NCI-H1417 (cell line): ENCODE results near the gene ALDH3B1.

Experiments
- DNase-seq, 3 experiments: peaks; one replicate each; lab custom pipeline; 2025; lab: John Stamatoyannopoulos, UW

ALDH3B1 gene

DNA sequence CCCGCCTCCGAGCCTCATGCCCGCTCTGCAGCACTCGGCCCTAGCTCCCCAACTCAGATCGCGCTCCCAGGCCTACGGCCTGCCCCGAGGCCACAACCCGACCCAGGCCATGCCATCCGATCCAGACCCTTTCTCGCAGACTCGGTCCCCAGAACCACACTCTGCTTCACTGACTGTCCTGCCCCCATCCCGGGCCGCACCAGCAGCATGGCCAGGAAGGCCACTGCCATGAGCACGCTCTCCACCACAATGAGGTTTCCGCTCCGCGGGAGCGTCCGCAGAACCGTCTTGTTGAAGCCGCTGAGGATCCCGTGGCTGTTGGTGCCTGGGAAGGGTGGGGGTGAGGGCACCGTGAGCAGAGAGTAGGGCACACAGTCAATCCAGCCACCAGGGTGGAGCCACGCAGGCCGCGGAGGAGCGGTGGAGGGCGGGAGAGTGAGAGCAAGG lies 12.6 kb upstream of the ALDH3B1 start:
- DNase-seq: no peak

DNA sequence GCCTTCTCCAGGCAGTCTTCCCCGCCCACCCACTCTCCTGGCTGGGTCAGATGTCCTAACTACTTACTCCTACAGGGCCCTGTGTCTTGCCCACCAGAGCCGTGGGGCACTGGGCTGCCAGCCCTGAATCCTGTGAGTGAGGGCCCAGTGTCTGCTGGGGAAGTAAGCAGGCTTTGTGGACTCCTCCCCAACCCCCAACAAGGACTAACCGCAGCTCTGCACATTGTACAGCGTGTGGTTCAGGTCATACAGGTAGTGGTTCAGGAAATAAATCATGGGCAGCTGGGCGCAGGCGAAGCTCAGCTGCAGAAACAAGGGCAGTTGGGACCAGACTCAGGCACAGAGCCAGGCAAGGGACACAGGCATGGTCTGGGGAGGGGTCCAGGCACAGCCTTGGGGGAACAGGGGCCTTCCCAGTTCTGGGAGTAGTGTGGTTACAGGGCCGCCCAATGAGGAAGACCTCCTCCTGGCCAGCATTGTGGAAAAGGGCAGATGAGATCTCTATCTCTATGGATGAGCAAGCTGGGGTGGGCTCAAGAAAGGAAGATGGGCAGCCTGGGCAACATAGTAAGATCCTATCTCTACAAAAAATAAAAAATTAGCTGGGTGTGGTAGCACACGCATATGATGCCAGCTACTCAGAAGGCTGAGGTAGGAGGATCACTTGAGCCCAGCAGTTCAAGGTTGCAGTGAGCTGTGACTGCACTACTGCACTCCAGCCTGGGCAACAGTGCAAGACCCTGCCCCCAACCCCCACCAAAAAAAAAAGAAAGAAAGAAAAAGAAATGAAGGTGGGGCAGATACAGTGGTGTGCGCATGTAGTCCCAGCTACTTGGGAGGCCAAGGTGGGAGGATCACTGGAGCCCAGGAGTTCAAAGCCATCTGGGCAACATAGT lies 11.7 kb upstream of the ALDH3B1 start:
- no peak for DNase-seq

DNA sequence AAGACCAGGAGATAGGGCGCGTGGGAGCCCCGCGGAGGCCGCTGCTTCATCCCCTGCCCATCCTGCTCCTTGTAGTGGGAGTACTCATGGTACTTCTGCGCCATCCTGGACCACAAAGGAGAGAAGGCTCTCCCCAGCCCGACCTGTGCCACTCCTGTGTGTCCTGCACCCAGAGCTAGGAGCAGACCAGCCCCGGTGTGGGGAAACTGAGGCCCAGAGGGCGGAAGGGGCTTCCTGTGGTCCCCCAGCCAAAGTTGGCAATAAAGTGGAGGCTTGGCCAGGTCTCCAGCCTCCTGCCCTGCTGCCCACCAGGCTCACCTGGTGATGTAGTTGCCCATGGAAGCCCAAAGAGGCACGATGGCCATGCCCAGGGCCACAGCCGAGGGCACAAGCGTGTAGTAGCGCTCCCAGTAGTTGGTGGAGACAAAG lies 10.9 kb upstream of the ALDH3B1 start:
- no peak for DNase-seq

DNA sequence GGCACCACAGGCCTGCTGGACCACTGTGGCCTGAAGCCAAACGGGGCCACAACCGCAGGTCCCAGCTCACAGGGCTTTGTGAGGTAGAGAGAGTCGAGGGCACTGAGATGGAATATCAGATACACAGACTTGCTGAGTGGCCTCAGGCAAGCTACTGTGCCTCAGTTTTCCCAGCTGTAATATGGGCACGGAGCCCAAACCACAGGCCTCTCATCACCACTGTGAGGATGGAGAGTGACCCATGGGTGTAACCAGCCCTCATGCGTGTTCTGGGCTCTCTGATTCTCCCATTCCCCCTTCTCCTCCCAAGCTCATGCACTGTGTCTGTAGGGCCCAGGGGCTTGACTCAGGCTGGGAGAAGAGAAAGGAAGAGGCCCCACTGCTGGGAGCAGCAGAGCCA lies 10.4 kb upstream of the ALDH3B1 start:
- DNase-seq: no peak

DNA sequence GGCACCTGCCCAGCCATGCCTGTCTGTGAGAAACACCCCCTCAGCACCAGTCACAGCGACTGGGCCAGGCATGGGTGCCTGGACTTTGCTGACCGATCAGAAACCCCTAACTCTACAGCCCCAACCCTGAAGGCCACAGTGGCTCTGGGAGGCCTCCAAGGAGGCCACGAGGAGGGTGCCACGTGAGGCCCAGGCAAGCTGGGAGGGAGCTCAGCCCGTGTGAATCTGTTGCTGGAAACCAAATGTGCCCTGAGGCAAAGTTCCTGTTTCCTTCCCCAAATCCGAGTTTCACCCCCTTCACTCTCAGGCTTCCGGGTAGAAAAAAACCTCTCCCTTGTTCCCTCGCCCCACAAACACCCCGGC lies 7.6 kb upstream of the ALDH3B1 start:
- peak in 1 of 3 experiments; percentile 46 for DNase-seq

DNA sequence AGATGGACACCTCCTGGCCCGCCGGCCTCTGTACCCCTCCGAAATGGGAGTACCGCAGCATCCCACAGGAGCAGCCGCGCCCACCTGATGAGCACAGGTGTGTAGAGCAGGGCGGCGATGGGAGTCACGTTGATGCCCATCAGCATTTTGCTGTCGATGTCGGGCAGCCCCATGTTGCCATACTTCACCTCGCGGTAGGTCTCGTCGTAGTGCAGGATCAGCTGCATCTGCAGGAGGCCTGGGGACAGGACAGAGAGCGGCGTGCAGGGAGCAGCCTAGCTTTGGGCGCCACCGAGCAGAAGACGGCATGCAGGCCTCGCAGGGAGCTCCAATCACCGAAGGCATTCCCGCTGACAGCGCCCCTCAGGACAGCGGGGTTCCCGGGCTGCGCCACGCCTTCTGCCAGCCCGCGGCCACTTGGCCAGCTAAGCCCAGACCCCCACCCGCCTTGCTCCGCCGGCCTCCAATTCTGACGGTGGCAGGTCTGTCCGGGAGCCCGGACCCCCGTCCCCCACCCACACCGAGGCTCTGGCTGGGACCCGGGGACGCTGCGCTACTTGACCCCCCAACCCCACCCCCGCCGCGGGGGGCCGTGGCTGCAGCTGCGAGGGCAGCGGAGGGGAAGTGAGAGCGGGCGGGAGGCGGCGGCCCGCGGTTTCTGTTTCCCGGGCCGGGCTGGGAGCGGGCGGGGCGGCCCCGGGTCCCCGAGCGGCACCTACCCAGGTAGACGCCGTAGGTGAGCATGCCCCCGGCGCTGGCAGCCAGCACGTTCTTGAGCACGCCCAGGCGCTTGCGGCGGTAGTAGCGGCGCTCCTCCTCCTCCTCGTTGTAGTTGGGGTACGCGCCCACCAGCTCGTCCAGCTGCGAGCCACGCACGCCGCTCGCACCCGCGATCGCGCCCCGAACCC lies 6.9 kb upstream of the ALDH3B1 start:
- peak; percentile 38 to 77 (median 77) for DNase-seq

DNA sequence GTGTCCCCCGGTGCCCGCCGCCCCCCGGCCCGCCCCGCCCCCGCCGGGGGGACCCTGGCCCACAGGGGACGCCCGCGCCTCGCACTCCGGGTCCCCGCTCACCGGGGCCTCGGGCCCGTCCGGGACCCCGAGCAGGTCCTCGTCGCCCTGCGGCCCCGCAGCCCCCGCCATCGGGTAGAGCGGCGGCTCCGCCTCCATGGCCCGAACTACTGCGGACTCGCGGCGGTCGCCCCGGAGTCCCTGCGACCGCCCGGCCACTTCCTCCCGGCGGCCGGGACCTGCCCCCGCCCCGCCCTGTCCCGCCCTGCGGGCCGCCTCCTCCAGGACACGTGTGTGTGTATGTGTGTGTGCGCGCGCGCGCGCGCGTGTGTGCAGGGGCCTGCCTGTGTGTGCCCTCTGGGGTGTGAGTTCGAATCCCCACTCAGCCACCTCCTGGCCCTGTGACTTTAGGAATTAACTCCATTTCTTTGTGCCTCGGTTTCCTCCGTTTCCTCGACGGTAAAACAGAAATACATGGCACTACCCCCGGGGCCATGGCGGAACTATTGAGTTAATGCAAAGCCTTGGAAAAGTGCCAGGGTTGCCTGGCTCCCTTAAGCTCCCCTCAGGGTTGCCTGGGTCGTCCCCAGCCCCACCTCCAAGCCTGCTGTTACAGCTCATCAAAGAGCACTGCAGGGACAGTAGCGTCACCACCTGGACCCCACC lies 6.1 kb upstream of the ALDH3B1 start, which contains the start of gene UNC93B1:
Gene UNC93B1 (minus strand): TSS at position 252 of the 705 bp plus-strand sequence. CDS start 54 bp downstream, at position 198.
- DNase-seq: peak; percentile 62 to 81 (median 71)

DNA sequence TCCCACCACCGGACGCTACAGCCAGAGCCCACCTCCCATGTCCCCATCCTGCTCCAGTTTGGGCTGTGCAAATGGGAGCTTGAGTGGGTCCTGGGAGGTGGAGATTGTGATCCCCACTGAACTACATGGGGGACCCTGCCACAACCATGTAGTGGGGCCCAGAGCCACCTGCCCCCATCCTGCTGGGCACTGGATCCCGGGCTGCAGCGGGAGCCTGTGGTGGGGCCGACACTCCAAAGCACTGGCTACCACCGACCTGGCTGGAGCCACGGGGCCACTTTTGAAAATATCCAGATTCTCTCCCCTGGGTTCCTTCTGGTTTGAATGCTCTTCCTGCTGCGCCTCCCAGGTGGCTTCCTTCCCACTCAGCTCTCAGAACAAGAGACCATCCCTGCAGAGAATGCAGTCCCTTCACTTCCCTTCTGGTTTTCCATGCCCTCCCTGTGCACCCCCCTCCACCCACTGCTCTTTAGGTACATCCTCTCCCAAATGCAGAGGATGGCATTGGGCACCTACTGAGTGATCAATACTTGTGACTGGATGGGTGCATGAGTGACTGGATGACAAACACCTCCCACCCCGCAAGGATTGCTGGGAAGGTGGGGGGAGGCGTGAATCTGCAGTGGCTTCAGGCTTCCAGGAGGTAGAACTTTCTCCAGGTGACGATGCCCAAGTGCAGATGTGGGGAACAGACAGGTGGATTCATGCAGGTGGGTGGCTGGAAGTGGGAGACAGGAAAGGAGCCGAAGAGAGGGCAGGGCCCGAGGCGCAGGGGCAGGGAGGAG lies 5.4 kb upstream of the ALDH3B1 start:
- DNase-seq: no peak

DNA sequence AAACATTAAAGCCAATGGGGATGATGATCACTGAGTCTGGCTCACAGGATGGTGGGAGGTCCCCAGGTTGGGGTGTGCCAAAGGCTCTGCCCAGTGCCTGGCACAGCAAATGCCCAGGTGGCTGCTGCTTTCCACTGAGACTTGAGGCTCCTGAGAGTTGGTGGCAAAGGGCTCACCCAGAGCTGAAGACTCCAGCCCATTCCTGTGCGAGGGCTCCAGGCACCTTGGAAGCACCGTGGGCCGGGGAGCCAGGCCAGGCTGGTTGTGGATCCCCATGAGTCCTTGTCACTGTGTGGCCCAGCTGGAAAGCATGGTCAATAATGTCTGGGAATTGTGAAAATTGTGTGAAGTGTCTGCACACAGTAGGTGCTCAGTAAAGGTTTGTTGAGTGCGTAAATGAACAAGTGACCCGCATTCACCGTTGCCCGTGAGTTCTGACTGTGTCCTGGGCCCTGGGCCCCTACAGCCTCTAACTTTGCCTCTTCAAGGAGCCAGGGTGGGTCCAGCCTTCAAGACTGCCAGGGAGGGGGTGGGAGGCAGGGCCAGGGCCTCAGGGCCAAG lies 3.4 kb upstream of the ALDH3B1 start:
- no peak for DNase-seq

DNA sequence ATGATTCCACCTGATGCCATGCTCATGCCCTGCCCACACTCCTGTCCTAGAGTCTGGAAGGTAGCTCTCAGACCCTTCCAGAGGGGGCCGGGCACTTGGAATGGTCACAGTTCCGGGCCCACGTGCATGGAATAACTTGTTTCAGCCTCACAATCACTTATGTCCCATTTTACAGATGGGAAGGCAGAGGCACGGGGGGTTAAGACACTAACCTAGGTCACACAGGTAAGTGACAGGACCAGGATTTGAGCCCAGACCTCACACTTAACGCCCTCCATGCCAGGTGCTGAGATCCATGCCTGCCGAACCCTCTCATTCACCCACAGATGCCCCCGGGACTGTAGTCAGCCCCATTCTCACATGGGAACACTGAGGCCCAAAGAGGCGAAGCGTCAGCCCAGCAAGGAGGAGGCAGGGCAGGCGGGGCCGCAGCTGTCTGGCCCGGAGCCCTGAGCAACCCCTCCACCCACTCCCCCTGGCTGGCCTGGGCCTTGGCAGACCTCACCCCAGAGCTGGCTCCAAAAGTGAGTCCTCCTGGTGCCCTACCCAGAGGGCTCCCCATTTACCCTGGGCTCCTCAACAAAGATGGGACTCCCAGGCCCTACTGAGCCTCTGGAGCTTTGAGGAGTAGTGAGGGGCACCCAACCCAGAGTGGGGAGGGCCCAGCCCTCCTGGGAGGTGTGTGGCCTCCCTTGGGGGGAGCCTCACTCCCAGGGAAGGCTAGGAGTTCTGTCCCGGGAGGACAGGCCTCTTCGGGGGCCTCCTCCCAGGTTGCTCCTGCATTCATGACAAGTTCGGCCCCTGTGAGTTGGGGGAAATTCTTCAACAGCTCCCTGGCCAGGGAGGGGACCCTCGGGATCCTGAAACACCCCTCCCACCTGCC lies 2.4 kb upstream of the ALDH3B1 start:
- DNase-seq: no peak

DNA sequence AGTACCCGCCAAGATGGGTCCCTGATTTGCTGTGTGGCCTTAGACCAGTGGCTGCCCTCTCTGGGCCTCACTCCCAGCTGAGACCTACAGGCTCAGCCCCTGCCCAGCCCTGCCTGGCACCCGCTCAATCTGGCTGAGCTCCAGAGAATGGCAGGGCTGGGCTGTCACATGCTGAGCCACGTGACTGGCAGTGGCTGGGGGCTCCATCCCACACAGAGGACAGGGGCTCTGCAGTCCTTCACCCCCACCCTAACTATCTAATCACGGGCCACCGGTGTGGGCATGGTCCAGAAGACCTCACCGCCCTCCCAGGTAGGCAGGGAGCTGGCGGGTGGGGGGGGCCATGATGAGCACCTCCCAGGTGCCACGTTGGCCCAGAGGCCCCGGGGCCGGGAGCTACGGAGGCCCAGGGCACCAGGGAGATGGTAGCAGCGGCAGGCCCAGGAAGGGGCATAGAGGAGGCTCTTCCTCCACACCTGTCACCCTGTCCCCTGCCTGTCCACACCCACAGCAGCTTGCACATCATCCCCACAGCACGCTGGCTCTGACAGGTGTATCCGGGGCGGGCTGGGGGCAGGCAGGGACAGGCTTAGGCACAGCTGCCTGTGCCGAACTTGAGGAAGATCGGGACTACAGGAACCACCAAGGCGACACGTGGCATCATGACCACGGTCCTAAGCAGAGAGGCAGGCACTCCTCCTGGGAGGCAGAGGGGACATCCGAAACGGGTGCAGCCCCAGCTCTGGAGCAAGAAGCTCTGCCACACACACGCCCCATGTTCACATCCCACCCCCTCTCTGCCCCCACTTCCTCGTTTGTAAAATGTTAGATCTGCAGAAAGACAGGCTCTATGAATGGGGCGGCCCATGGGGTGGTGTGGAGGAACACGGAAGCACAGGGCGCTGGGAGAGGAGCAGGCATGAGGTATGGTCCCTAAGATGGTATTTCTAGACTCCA lies 1.5 kb upstream of the ALDH3B1 start:
- DNase-seq: peak in 2 of 3 experiments; percentile 74 to 77

DNA sequence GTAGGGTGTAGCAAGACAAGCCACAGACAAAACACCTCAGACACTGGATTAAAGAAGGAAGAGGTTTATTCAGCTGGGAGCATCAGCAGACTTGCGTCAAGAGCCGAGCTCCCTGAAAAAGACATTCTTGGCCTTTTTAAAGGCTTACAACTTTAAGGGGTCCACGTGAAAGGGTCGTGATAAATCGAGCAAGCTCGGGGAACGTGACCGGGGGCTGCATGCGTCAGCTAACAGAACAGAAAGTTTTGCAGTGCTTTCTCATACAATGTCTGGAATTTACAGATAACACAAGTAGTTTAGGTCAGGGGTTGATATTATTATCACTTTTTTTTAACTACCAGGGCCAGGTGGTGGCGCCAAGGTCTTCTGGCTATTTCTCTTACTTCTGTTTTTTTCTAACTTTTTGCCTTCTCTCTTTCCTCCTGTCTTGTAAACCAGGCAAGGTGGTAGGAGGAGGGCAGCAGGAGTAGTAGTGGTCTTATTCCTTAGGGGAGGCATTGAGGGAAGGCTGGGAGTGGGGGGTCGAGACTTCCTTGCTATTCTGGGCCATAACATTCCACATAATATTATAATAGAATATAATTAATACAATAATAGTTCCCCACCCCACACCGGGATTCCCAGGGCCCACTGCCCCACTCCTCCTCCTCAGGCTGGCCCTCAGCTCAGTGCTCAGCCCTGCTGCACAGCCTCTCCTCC lies 587 bp upstream of the ALDH3B1 start:
- peak in 1 of 3 experiments; percentile 32 for DNase-seq

DNA sequence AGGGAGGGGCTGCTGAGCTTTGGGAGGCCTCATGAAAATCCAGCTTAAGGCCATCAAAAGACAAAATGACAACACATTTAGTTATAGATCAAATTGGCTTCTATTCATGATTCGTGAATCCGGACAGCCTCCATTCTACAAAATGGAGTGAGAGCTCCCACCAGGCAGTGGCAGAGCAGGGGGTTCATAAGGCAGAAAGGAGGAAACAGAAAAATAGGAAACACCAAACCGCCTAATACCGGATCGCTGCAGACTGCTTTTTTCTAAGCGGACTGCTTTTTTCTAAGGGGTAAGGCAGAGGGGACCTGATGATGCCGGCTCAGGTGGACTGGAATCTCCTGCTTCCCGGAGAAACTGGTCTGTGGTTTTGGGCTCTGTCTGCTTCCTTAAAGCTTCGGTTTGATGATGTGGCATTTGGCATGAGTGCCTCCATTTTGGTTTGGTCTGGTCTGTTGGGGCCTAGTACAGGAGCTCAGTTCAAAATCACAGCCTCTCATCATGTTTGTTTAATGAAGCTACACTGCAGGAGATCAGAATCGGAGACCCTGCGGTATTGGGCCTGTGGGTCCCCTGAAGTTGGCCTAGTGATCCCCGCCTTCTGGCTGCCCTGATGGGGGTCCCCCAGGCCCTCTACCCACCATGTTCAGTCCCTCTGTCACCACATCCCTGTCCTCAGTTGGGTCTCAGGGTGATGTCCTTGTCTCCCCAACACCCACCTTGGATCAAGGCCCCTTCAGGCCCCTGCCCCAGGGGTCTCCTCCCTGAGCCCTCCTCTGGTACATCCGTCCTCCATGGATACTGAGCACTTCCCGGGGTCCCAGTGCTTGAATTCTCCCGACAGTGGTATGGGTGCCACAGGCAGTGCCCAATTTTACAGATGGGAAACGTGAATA lies 1.2 kb downstream of the ALDH3B1 start:
- DNase-seq: no peak

DNA sequence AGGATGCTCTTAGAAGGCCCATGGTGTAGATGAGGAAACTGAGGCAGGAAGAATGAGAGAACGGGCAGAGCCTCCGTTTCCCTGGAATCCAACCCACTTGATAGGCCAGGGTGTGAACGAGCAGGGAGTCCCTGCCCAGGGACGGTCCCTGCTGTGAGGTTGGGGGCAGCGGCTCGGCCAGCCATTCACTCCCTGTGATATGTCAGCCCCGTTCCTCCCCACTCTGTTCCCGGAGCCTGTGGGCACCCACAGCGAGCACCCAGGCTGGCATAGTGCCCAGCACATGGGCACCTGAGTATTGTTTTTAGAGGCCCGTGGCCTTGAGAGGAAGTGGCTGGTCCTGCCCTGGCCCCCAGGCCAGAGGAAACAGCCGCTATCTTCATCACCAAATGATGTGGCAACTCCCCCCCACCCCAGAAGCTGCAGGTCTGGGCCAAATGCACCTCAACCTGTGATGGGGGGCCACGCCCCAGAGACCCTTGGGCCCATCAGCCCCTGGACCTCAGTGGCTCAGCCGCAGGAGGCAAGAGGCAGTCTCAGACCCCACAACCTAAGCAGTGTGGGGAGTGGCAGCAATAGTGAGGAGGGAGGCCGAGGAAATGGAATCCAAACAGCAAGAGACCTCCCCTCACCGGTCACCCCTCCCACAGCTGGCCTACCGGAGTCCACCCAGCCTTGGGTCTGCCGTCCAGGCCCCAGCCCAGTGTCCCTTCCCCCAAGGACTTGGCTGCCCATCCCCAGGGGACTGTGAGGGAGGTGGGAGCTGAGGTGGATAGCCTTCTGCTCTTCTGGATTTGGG lies 2.1 kb downstream of the ALDH3B1 start:
- DNase-seq: no peak

DNA sequence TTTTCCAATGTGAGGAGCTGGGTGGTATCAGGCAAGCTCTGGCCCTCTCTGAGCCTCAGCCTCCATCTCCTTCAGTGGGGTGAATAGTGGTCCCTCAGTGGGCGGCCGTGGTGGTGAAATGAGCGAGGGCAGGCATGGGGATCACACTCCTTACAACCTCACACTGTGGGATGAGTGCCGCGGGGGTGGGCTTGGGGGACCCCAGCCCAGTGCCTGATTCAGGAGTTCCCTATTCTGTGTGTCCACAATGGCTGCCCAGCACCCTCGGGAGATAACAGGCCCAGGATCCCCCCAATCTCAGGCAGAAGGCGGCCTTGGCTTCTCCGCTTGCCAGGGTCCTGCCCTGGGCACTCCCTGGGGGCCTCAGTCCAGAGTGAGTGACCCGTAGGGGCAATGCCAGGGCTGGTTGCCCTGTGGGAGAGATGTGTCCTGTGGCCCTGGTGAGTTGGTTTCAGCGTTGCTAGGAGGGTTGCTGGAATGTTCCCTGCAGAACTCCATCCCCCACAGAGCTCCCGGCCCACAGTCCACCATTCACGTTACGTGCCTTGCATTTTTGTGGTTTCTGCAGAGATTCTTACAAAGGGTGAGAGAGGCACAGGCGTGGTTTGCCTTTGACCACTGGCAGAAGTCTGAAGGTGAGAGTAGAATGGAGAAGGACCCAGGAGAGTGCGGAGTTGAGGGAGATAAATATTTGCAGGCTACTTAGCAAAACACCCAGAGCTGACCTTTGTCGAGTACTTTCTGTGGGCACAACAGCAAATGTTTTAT lies 2.9 kb downstream of the ALDH3B1 start:
- no peak for DNase-seq
